HG03159 (cell line): ENCODE measurements around the gene SLC22A31.

Experiments
- ATAC-seq: cut with Tn5 transposase; IDR thresholded peaks from one replicate; pipeline ENCODE4 v1.9.1; 2021; ENCODE audit warnings: mild to moderate bottlenecking, moderate library complexity; ENCODE audit not compliant: unreplicated experiment

The SLC22A31 gene

DNA sequence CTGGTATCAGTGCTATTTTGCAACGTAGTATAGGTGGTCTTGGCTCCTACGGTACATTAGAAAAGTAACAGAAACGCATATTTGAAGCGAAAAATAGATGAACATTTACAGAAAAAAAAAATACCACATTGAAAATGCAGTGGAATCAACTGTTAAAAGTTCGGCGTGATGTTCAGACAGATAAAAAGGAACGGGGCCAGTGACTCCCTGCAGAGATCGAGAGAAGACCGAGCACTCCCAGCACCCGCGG lies 16.7 kb upstream of the SLC22A31 start:
- no peak for ATAC-seq

DNA sequence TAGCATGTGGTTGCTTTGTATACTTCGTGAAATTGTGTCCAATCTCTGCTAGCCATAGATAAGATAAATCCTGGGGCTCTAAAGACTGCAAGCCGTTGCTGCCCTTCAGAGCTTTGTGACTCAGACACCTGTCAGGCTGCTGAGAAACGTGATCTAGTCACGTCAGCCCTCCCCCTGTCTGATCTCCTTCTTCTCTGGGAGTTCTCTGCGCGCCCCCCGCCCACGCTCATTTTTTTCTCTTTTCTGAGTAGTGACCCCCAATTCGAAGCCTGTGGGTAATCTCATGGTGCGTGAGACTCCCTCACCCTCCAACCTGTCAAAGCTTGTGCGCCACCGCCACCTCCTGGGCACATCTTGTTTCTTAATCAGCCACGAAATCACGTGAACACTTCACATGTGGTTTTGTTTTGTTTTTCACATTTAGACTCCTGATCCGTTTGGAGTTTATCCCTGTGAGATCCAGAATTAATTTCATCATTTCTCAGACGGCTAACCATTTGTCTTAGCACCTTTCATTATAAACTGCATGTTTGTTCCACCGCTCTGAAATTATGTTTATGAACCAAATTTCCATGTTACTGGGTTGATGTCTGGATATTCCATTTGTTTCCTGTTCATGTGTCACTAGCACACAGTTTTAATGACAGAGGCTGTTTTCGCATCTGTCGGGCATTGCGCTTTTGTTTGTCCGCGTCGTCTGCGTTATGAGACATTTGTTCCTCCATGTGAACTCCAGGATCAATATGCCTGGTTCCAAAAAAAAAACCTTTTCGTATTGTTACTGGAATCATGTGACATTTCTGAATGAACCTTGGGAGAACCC lies 16.2 kb upstream of the SLC22A31 start:
- peak; percentile 54 for ATAC-seq

DNA sequence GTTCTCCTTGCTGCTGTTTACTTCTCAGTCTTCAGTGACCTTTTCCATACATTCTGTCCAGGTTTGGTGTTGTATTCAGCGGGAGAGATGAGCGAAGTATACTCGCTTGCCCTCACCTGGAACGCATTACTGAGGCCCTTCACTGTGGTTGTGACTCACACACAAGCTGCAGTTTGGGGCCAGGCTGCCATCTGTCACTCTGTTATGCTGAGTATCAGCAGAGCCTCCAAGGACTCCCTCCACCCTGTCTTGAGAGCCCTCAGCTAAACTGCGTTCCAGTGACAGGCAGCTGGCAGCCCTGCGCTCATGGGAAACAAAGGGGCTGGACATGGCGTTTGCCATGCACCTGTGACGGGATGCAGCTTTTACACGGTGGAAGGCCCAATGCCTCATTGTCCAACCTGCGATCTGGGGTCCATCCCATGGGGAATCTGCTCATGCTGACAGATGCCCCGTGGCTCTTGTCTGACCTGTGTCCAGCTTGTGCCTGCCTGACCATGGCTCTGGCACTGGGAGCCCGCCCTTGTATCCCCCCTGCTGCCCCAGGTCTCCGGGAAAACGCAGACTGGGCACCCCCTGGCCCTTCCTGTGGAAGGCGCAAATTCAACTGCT lies 10.7 kb upstream of the SLC22A31 start:
- ATAC-seq = no peak

DNA sequence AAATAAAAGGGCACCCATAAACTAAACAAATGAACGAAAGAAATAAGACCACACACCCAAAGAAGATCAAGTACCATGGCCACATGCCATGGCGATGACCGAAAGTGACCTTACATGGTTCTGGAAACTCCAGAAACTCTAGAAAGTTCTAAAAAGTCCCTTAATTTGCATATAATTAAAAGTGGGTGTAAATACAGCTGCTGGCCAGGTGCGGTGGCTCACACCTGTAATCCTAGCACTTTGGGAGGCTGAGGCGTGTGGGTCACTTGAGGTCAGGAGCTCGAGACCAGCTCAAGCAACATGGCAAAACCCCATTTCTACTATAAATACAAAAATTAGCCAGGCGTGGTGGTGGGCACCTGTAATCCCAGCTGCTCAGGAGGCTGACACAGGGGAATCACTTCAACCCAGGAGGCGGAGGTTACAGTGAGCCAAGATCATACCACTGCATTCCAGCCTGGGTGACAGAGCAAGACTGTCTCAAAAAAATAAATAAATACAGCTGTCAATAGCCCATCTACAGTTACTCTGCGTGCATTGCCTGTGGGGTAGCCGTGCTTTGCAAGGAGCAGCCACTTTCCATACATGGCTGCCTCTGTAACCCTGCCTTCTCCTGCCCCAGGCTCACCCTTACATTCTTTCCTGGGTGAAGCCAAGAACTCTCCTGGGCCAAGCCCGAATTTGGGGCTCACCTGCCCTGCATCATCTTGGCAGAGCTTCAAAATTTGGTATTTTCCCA lies 10.0 kb upstream of the SLC22A31 start:
- ATAC-seq = no peak

DNA sequence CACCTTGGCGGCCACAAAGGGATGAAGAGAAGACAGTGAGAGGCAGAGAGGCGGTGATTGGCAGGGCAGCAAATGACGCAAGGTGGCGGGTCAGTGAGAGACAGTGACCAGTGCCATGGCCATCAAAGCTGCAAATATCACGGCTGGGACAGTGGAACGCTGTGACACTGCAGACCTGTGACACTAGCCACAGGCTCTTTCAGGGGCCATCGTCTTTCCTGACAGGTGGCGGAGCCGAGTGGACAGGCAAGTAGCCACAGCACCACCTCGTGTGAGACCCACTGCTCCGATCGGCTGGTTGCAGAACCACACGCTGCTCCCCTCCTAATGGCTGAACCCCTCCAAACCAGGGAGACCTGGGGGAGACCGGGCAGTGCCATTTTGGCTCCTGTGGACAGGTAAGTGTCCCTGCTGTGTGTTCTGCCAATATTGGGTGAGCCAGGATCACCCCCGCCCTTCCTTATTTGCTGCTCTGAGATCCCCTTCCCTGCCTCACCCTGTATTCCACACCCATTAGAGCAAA lies 9.2 kb upstream of the SLC22A31 start:
- no peak for ATAC-seq

DNA sequence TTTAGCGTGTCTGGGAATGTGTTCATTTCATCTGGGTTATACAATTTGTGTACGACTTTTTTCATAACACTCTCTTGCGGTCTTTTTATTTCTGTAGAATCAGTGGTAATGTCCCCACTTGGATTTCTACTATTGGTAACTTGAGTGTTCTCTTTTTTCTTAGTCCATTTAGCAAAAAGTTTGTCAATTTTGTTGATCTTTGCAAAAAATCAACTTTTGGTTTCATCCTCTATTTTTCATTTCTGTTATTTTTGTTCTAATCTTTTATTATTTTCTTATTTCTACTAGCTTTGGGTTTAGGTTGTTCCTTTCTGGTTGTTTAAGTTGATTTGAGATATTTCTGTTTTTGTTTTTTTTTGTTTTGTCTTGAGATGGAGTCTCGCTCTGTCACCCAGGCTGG lies 7.7 kb upstream of the SLC22A31 start:
- no peak for ATAC-seq

DNA sequence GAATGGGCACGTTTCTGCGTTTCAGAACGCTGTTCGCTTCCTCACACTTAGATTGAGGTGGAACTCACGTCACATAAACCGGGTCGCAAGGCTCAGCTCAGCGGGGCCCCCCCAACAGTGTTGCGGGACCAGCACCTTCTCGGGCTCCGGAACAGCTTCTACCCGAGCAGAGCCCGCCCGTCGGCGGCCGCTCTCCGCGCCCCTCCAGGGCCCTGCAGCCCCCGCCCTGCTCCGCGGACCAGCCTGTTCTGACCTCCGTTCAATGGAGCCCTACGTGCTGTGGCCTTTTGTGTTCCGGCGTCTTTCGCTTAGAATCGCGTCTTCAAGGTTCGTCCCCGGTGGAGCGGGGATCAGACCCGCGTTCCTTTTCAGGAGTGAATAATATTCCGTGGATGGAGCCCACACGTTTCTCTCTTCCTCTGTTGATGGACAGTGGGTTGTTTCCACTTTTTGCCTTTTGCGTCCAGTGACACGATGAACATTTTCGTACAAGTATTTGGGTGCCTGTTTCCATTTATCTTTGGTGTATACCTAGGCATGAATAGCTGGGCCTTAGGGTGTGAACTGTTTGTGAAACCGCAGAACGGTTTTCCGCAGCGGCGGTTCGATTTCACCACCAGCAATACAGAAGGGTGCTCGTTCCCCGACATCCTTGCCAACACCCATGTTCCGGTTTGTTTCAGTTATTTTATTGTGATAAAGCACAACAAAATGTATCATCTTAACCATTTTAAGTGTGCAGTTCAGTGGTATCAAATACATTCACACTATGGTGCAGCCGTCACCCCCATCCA lies 2.3 kb upstream of the SLC22A31 start:
- no peak for ATAC-seq

DNA sequence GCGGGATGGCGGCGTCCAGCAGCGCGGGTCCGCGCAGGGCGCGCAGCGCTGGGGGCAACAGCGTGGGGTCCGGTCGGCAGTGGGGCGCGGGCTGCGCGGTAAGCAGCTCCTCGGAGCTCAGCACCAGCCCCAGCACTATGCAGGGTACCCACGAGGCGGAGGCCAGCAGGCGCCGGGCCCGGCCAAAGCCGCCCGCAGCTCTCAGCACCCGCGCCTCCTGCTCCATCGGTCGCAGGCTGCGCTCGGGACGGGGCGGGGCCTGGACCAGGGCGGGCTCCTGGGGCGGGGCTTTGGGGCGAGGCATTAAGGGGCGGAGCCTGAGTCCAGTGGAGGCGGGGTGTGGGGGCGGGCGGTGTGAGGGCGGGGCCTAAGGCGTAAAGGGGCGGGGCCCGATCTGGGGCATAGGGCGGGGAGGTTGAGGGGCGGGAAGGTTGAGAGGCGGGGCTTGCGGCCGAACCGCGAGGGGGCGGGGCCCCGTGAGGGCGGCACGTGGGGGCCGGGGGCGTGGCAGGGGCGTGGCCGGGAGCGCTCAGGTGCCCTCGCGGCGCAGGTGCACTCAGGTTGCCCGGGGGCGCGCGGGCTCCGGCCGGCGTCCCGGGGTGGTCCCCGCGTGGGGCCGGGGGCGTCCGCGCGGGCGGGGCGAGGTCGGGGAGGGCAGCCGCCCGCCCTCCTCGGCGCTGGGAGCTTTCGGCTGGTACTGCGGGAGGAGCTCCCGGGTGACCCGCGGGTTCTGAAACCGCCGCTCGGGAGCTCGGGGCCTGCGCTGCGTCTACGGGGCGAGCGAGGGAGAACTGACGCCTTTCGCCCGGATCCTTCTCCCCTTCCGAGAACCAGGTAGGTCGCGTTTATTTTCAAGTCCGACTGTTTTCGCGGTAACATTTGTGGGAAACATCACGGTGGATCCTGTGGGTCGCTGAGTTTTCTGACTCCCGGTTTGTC lies 1.4 kb upstream of the SLC22A31 start:
- no peak for ATAC-seq

DNA sequence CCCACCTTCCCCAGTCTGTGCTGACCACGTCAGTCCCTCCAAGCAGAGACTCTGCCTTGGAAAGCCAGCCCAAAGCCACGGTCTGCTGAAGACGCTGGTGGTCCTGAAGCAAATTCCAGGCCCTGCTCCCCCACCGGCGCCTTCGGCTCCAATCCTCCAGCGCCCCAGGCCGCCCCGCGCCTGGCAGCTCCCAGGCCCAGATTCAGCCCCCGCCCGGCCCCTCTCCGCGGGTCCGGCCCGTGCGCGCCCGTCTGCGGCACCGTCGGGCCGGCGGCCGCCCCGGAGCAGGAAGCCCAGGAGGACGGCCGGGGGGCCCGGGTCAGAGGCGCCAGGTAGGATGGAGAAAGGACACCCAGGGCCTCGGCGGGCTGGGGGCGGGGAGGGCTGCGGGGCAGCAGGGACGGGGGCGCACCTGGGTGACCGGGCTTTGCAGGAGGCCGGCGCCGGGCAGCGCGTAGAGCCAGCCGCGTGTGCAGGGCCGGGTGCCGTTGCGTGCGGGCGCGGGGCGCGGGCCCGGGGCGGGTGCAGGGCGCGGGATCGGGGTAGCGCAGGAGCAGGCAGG lies 594 bp upstream of the SLC22A31 start:
- ATAC-seq = no peak

DNA sequence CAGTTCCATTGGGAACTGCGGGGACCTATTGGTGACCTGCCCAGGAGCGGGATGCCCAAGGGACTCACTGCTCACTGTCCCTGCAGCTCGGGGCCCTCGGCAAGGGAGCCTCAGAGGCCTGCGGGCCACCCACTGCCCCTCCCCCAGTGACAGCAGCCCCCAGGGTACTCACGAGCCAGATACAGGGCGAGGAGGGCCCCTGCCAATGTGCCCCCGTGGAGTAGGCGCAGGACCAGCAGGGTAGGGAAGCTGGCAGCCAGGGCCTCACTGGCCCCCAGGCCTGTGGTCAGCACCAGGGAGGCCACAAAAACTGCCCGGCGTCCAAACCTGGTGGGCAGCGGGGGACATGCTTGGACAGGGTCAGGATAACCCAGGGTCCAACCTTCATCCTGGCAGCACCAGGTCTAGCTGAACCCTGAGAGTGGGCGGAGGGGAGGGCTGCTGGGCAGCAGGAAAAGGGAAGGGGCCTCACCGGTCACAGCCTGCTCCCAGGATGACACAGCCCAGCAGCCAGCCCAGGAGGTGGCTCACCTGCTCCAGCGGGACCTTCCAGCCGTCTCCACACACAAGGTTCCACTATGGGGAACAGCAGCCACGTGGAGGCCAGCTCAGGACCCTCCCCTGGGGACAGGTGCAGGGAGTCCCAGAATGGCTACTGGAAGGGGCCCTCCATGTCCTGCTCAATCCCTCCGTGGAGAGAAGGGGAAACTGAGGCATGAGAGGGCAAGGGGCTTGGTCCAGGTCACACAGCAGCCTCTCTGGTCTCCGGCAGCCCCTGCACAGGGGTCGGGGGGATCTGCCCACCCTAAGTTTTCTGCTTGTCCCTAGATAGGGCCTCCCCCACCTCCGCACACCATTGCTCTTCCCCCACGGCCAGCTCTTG lies 855 bp downstream of the SLC22A31 start:
- no peak for ATAC-seq

DNA sequence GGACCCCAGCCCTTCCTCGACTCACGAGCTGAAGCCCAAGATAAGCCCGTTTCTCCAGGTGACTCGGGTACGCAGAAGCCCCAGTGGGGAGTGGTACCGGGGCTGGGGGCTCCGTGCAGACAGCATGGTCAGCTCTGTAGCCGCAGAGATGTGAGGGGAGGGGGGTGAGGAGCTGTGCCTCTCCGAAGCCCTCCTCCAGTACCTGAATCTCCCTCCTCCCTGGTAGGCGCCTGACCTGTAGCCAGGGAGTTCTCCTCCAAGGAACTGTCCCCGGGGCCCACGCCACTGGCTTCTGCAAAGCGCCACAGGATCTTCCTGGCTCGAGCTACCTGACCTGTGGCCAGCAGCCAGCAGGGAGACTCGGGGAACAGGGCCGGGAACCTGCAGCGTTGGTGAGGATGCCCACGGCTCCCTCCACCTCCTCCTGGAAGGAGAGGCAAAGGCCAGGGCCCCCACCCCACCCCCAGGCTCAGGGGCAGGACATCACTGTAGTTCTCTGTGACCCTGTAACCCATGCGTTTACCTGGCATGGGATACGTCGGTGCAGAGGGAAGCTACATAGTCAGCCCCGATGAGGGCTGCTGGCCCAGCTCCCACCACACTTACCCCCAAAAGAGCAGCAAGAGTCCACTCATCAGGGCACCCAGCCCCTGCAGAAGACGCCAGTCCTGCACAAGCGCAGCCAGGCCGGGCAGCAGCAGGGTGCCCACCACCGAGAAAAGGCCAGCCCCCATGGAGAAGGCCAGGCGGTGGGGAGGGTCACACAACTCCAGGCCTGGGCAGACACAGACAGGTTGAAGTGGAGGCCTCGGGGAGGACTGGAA lies 1.7 kb downstream of the SLC22A31 start:
- no peak for ATAC-seq

DNA sequence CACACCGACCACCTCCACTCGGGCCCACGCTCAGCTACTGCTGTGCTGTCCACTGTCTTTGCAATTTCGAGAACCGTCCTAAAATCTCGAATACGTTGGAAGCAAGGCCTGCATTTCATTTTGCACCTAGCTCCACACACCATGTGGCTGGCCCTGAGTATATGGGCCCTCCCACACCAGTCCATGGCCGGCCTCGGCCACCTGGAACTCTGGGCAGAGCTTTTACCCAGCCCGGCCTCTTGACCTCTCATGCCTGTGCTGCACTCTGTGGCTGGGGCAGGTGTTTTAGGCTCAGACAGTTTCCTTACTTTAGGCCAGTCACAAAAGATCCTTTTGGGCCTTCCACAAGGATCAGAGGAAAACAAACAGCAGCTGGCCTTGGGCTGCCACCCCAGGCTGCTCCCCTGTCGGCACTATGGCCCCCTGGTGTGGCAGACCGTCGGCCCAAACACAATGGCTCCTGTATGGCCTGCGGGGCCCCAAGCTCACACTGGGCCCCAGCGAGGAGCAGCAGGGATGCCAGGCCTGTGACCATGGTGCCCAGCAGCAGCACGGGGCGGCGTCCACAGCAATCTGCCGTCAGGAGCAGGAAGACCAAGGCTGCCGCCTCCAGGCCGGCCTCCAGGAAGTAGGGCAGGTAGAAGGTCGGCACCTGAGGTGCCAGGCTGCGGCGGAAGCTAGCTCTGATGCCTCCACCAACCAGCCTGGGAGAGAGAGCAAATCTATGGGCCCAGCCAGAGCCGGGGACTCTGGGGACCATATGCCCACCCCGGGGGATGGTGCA lies 2.5 kb downstream of the SLC22A31 start:
- ATAC-seq = no peak

DNA sequence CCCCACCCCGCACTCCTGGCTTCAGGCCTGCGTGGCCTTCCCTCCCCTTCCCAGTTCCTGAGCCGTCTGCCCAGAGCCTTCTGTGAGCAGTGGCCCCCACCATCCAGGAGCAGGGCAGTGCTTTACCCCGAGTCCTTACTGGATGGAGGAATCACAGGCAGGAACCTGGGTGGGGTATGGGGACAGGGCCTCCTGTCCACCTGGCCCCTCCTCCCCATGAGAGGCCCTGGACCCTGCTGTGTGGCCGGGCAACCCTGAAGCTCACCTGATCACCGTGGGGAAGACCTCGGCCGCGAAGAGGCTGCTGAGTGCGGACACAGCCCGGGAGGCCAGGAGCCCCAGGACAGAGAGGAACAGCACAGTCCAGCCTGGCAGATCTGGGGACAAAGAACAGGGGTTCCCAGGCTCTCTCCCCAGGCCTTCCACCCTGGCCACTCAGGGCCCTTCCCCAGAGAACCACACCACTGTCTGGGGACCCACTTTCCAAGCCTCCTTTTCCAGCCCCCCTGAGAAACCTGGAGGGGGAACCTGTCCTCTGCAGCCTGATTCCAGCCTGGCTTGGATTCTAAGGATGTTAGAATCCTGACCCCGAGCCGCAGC lies 3.2 kb downstream of the SLC22A31 start:
- ATAC-seq = no peak

DNA sequence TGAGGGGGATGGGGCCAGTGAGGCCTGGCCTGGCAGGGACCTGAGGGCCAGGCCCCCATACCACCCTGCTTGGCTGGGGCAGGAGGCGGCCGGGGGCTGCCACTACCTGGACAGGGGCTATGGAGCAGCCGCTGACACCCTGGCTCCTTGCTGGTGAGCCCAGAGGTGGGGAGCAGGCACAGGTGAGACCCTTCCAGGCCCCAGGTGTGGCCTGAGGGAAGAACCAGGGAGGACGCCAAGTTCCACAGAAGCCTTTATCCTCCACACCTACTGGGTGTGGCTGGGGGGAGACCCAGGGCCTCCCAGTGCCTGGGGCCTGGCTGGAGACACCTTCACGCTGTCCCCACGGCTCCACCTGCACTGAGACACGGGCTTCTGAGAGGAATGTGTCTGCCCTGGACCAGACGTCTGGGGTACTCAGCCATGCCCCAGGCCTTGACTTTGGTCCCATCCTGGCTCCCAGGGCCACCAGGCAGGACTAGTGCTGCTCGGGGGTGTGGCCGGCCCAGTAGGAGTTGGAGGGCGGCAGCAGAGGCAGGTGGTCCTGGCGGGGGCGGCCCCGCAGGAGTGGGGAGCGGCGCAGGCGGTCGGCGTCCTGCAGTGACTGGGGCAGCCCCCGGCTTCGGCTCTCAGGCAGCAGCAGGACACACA lies 4.7 kb downstream of the SLC22A31 start:
- no peak for ATAC-seq

DNA sequence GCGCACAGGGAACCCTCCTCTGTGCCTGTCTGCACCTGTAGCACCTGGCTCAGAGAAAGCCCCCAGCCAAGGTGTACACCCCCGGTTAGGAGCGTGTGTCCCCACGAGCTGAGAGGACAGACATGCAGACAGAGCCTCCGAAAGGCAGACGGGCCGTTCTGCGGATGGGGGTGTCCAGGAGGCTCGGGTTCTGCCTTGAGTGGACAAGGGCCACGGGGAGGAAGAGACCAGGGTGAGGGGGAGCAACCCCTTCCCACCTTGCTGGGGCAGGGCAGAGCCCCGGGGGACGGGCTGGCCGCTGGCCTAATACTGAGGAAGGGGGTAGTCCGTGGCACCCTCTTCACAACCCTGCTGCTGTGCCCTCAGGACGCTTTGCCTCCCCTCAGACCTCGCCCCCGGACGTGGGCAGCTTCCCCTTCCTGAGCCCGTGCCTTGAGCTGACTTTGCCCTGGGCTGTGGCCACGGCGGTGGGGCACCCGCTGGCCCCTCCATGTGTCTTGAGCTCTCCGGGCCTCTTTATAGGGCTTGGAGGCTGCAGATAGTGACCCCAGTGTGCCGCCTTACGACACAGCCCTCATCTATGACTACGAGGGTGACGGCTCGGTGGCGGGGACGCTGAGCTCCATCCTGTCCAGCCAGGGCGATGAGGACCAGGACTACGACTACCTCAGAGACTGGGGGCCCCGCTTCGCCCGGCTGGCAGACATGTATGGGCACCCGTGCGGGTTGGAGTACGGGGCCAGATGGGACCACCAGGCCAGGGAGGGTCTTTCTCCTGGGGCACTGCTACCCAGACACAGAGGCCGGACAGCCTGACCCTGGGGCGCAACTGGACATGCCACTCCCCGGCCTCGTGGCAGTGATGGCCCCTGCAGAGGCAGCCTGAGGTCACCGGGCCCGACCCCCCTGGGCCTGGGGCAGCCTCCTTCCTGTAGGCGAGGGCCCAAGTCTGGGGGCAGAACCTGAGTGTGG lies 5.7 kb downstream of the SLC22A31 start:
- no peak for ATAC-seq
